ENCODE measurements around the gene CNPY1.

The CNPY1 gene

GRCh38 chr7:155464948-155465739 is 81.2 kb downstream of the CNPY1 start:
- TF ChIP-seq CTCF (IDR thresholded peaks at IDR 0.05; ENCODE audit: low read depth, low read length), result no peak
- H3K4me3 ChIP-seq (ENCODE audit: low read depth, low read length), result no peak overlapping the region

GRCh38 chr7:155464183-155464582 is 82.2 kb downstream of the CNPY1 start:
- H3K4me3 ChIP-seq (ENCODE audit: low read depth, low read length), result no peak overlapping the region
- TF ChIP-seq CTCF (IDR thresholded peaks at IDR 0.05; ENCODE audit: low read depth, low read length), result no peak

GRCh38 chr7:155463114-155463811 is 83.1 kb downstream of the CNPY1 start:
- no peak overlapping the region for H3K4me3 ChIP-seq (ENCODE audit: low read depth, low read length)
- TF ChIP-seq CTCF (IDR thresholded peaks at IDR 0.05; ENCODE audit: low read depth, low read length), result no peak

GRCh38 chr7:155462163-155462735 is 84.1 kb downstream of the CNPY1 start:
- TF ChIP-seq CTCF (IDR thresholded peaks at IDR 0.05; ENCODE audit: low read depth, low read length), result no peak
- no peak overlapping the region for H3K4me3 ChIP-seq (ENCODE audit: low read depth, low read length)

- no peak for TF ChIP-seq CTCF (IDR thresholded peaks at IDR 0.05; ENCODE audit: low read depth, low read length)
These were observed 84.7 kb downstream of the CNPY1 start for GRCh38 chr7:155461631-155462030.

GRCh38 chr7:155460926-155461613 is 85.3 kb downstream of the CNPY1 start:
- no peak overlapping the region for H3K4me3 ChIP-seq (ENCODE audit: low read depth, low read length)
- TF ChIP-seq CTCF (IDR thresholded peaks at IDR 0.05; ENCODE audit: low read depth, low read length), result no peak

More at GRCh38 chr7:155461631-155462030, 84.7 kb downstream of the CNPY1 start:
- no peak overlapping the region for H3K4me3 ChIP-seq (ENCODE audit: low read depth, low read length)
